Thoracic aorta (tissue), 2 donors: Measurements from ENCODE around the gene PRKCZ. TPM values are rescaled to one million over a fixed set of nuclear protein-coding genes. Genes with fewer than 3 reads are reported as not detected.

ENCODE experiments used
- ATAC-seq: fragments of 150-250 bp; one replicate; pipeline ENCODE4 v1.8.0; 2017; ENCODE audit warnings: low read depth; ENCODE audit not compliant: insufficient number of reproducible peaks, low FRiP score
- DNase-seq: peaks from one replicate; pipeline ENCODE4 v3.0.0-alpha.2; 2020; ENCODE audit warnings: low spot score
- H3K27ac ChIP-seq, 2 donors: fragments of 200-600 bp; sonication (generic); 1 replicate in 1 of 2; 2 replicates in 1 of 2; pipeline ENCODE4 v1.5.1; 2016; ENCODE audit warnings: mild to moderate bottlenecking in 2 of 2, moderate library complexity in 2 of 2
- H3K27me3 ChIP-seq: fragments of 200-600 bp; sonication (generic); replicated peaks from 2 replicates; pipeline ENCODE4 v1.6.0; 2016; ENCODE audit warnings: mild to moderate bottlenecking; ENCODE audit not compliant: insufficient read depth
- H3K36me3 ChIP-seq: fragments of 200-600 bp; sonication (generic); one replicate; pipeline ENCODE4 v1.5.1; 2016
- H3K4me1 ChIP-seq, 2 donors: fragments of 200-600 bp; sonication (generic); 1 replicate in 1 of 2; 2 replicates in 1 of 2; pipeline versions ENCODE4 v1.5.1 to v1.6.0; 2016; ENCODE audit warnings: low read depth in 2 of 2, mild to moderate bottlenecking in 1 of 2; ENCODE audit not compliant: control insufficient read depth in 1 of 2
- H3K4me3 ChIP-seq: fragments of 200-600 bp; sonication (generic); 2 replicates; pipeline ENCODE4 v1.5.1; 2016; ENCODE audit warnings: mild to moderate bottlenecking
- H3K9me3 ChIP-seq: fragments of 200-600 bp; sonication (generic); 2 replicates; pipeline ENCODE4 v1.5.1; 2016
- total RNA-seq, 2 donors: library from RNA; depleted of rRNA; stranded (reverse); fragments of >200 nt; gene quantifications; one replicate each; pipeline versions ENCODE4 v1.1.0 to v1.2.3, GENCODE V29; 2016
- TF ChIP-seq, protein P1 (sequence below): fragments of 200-600 bp; sonication (generic); IDR thresholded peaks from one replicate; pipeline ENCODE4 v1.5.1; 2019; ENCODE audit warnings: antibody characterized with exemption

PRKCZ gene
- total RNA-seq, 2 donors from 2014 or later = 0.68 TPM; not detected in 1

GRCh38 chr1:2072109-2072806 is 22.0 kb downstream of the PRKCZ start:
- H3K4me1 ChIP-seq = peaks cover 0 to 7% of the 10 kb centered on the region in 2 donors
- no peaks in the 10 kb centered on the region for H3K36me3 ChIP-seq
- H3K27me3 ChIP-seq = no peaks in the 10 kb centered on the region
- no peak for DNase-seq
- TF ChIP-seq, protein P1, sequence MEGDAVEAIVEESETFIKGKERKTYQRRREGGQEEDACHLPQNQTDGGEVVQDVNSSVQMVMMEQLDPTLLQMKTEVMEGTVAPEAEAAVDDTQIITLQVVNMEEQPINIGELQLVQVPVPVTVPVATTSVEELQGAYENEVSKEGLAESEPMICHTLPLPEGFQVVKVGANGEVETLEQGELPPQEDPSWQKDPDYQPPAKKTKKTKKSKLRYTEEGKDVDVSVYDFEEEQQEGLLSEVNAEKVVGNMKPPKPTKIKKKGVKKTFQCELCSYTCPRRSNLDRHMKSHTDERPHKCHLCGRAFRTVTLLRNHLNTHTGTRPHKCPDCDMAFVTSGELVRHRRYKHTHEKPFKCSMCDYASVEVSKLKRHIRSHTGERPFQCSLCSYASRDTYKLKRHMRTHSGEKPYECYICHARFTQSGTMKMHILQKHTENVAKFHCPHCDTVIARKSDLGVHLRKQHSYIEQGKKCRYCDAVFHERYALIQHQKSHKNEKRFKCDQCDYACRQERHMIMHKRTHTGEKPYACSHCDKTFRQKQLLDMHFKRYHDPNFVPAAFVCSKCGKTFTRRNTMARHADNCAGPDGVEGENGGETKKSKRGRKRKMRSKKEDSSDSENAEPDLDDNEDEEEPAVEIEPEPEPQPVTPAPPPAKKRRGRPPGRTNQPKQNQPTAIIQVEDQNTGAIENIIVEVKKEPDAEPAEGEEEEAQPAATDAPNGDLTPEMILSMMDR = no peak
- ATAC-seq = no peak
- H3K9me3 ChIP-seq = no peaks in the 10 kb centered on the region
- H3K4me3 ChIP-seq = no peak overlapping the region
- H3K27ac ChIP-seq = no peak overlapping the region

GRCh38 chr1:2072891-2073290 is 22.7 kb downstream of the PRKCZ start:
- H3K9me3 ChIP-seq = peaks cover 5% of the 10 kb centered on the region
- no peaks in the 10 kb centered on the region for H3K36me3 ChIP-seq
- H3K4me3 ChIP-seq = no peak overlapping the region
- DNase-seq = no peak
- TF ChIP-seq, protein P1 = no peak
- no peaks in the 10 kb centered on the region for H3K27me3 ChIP-seq
- ATAC-seq = no peak
- H3K4me1 ChIP-seq = peaks cover 0 to 7% of the 10 kb centered on the region in 2 donors
- no peak overlapping the region for H3K27ac ChIP-seq

DNA sequence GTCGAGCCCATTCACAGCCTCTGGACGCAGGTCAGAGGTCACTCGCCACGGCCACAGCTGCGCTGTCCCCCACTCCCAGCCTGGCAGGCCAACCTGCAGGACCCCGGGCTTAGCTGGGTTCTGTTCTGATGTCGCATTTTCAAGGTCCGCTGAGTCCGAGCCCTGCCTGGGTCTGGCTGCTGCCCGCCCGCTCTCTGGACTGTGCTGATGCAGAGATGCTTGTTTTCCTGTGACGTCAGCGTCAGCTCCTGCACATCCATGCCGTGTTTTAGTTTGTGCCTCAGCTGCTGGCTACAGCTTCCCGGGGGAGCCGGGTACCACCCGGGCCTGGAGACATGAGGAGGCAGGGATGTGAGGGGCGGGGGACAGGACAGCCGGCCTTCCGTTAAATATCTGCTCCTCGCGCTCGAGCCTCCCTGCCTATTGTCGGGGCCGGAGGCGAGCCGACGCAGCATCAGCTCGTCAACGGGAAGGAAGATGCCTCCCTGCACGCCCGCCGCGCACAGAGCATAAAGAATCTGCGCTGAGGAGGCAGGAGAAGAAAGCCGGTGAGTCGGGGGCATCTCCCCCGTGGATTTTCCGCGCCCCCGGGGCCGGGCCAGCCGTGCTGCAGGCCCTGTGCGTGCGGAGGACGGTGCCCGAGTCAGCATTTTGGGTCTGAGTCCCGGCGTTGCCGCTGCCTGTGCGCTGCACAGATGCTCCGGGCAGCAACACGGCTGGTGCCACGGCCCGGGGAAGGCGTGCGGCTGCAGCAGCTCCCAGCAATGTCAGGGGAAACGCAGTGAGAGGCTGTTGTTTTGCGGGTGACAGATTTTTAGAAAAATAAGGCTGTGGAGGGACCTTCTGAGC is 23.4 kb downstream of the PRKCZ start:
- no peak for DNase-seq

DNA sequence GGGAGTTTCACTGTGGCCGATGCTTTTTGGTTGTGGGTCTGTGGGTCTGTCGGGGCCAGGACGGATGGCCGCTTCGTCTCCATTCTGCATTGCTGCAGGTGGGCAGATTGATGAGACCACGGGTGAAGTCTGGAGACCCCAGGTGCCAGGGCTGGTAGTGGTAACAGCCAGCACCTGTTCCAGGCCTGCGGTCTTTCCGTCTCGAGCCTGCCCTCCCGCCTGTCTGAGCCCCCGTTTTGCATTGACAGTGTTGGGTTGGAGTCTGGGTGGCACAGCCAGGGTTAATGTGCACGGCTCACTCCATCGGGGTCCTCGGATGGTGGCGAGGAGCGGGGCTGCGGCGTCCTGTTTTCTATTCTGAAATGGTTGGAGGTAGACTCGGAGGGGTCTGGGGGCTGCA is 24.2 kb downstream of the PRKCZ start:
- Histone ChIP-seq H3K4me3 (no peak overlapping the region), H3K36me3 (no peaks in the 10 kb centered on the region), H3K4me1 (peaks cover 0 to 7% of the 10 kb centered on the region in 2 donors), H3K27me3 (no peaks in the 10 kb centered on the region), H3K9me3 (peaks cover 17% of the 10 kb centered on the region), H3K27ac (no peak overlapping the region)
- DNase-seq = no peak
- ATAC-seq = no peak
- TF ChIP-seq, protein P1 = no peak

More for the DNA sequence above, 23.4 kb downstream of the PRKCZ start:
- Histone ChIP-seq H3K27ac (no peak overlapping the region), H3K27me3 (no peaks in the 10 kb centered on the region), H3K4me1 (peaks cover 0 to 7% of the 10 kb centered on the region in 2 donors), H3K4me3 (peak overlapping the region; percentile 19), H3K36me3 (no peaks in the 10 kb centered on the region), H3K9me3 (peaks cover 11% of the 10 kb centered on the region)
- no peak for ATAC-seq
- TF ChIP-seq, protein P1 = no peak
